Measurements from ENCODE around the gene F7.

Gene F7

DNA sequence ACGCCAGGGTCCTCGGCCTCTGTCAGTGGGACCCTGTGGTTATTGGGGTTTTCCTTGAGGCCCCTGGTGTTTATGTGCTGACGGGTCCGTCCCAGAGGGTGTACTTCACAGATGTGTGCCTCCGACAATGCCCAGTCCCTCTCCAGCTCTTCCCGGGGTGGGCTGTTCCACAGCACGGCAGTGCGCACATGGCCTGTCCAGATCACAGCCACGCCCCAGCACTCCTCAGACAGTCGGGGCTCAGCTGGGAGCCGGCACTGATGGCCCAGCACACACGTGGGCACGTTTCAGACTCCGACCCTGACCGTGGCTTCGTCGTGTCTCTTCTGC lies 16.9 kb upstream of the F7 start:
- H3K18ac ChIP-seq (ENCODE audit: low read depth in 1 of 2, low read length in 2 of 2) = no peak overlapping the region
- DNase-seq = no peak
- 92% methylated on average over 17 of the region's 17 CpGs for WGBS
- no peak overlapping the region for H3K4me2 ChIP-seq (ENCODE audit: low read length, poor library complexity, severe bottlenecking)
- H3K4ac ChIP-seq (ENCODE audit: low read depth in 1 of 2, low read length in 2 of 2) = no peak overlapping the region
- peaks cover 0 to 2% of the 10 kb centered on the region in 2 experiments for H3K36me3 ChIP-seq (ENCODE audit: control insufficient read depth in 1 of 2, insufficient read depth in 2 of 2, low read depth in 1 of 2, low read length in 2 of 2)
- H2AFZ ChIP-seq (ENCODE audit: low read depth, low read length) = no peak overlapping the region
- peaks cover 2% of the 10 kb centered on the region for H3K4me1 ChIP-seq (ENCODE audit: control insufficient read depth, insufficient read depth, low read depth, low read length)
- no peak overlapping the region for H2AK5ac ChIP-seq (ENCODE audit: low read length, severe bottlenecking)
- H3K14ac ChIP-seq (ENCODE audit: low read length in 2 of 2) = no peak overlapping the region
- H2BK5ac ChIP-seq (ENCODE audit: low read depth, low read length, poor library complexity, severe bottlenecking) = no peak overlapping the region
- no peak overlapping the region for H3K23ac ChIP-seq (ENCODE audit: low read length in 2 of 2)
- no peak overlapping the region for H2BK12ac ChIP-seq (ENCODE audit: low read length in 2 of 2)
- no peaks in the 10 kb centered on the region for H3K79me1 ChIP-seq (replicated peaks; ENCODE audit: low read length, poor library complexity, severe bottlenecking)
- no peak overlapping the region for H4K8ac ChIP-seq (ENCODE audit: low read length)
- no peak overlapping the region for H2BK120ac ChIP-seq (ENCODE audit: low read depth, low read length)
- H2BK15ac ChIP-seq (ENCODE audit: low read depth, poor library complexity, severe bottlenecking) = no peak overlapping the region
- H3K9me3 ChIP-seq (ENCODE audit: control insufficient read depth, low read length) = no peaks in the 10 kb centered on the region
- H3K27me3 ChIP-seq (ENCODE audit: control insufficient read depth in 1 of 2, insufficient read depth in 1 of 2, low read length in 2 of 2) = peaks cover 19 to 22% of the 10 kb centered on the region in 2 experiments
- no peak overlapping the region for H3K4me3 ChIP-seq (ENCODE audit: insufficient read depth in 1 of 2, low read depth in 1 of 2, low read length in 2 of 2)
- H4K91ac ChIP-seq (ENCODE audit: low read length) = no peak overlapping the region
- no peak overlapping the region for H3K9ac ChIP-seq (ENCODE audit: low read length)
- no peak overlapping the region for H3K27ac ChIP-seq (ENCODE audit: low read length, poor library complexity, severe bottlenecking)

- Histone ChIP-seq H2BK5ac (ENCODE audit: low read depth, low read length, poor library complexity, severe bottlenecking) (no peak overlapping the region), H3K27me3 (ENCODE audit: control insufficient read depth in 1 of 2, insufficient read depth in 1 of 2, low read length in 2 of 2) (peaks cover 30 to 31% of the 10 kb centered on the region in 2 experiments), H3K23ac (ENCODE audit: low read length in 2 of 2) (no peak overlapping the region), H2BK15ac (ENCODE audit: low read depth, poor library complexity, severe bottlenecking) (no peak overlapping the region), H3K4me2 (ENCODE audit: low read length, poor library complexity, severe bottlenecking) (no peak overlapping the region), H4K8ac (ENCODE audit: low read length) (no peak overlapping the region), H2AK5ac (ENCODE audit: low read length, severe bottlenecking) (no peak overlapping the region), H2BK120ac (ENCODE audit: low read depth, low read length) (no peak overlapping the region), H3K9ac (ENCODE audit: low read length) (no peak overlapping the region), H3K18ac (ENCODE audit: low read depth in 1 of 2, low read length in 2 of 2) (no peak overlapping the region), H3K79me1 (replicated peaks; ENCODE audit: low read length, poor library complexity, severe bottlenecking) (no peaks in the 10 kb centered on the region), H3K9me3 (ENCODE audit: control insufficient read depth, low read length) (no peaks in the 10 kb centered on the region), H3K4ac (ENCODE audit: low read depth in 1 of 2, low read length in 2 of 2) (no peak overlapping the region), H3K36me3 (ENCODE audit: control insufficient read depth in 1 of 2, insufficient read depth in 2 of 2, low read depth in 1 of 2, low read length in 2 of 2) (peaks cover 0 to 2% of the 10 kb centered on the region in 2 experiments), H3K4me3 (ENCODE audit: insufficient read depth in 1 of 2, low read depth in 1 of 2, low read length in 2 of 2) (no peak overlapping the region), H3K27ac (ENCODE audit: low read length, poor library complexity, severe bottlenecking) (no peak overlapping the region), H4K91ac (ENCODE audit: low read length) (no peak overlapping the region), H3K4me1 (ENCODE audit: control insufficient read depth, insufficient read depth, low read depth, low read length) (peaks cover 2% of the 10 kb centered on the region), H2BK12ac (ENCODE audit: low read length in 2 of 2) (no peak overlapping the region), H3K14ac (ENCODE audit: low read length in 2 of 2) (no peak overlapping the region), H2AFZ (ENCODE audit: low read depth, low read length) (no peak overlapping the region)
- no peak for DNase-seq
- WGBS = 85% methylated on average over 36 of the region's 36 CpGs
Observed at GRCh38 chr13:113089693-113090414, 15.7 kb upstream of the F7 start.

- no peak overlapping the region for H2BK15ac ChIP-seq (ENCODE audit: low read depth, poor library complexity, severe bottlenecking)
- peaks cover 26 to 37% of the 10 kb centered on the region in 2 experiments for H3K27me3 ChIP-seq (ENCODE audit: control insufficient read depth in 1 of 2, insufficient read depth in 1 of 2, low read length in 2 of 2)
- H3K4me2 ChIP-seq (ENCODE audit: low read length, poor library complexity, severe bottlenecking) = no peak overlapping the region
- DNase-seq = no peak
- H2BK5ac ChIP-seq (ENCODE audit: low read depth, low read length, poor library complexity, severe bottlenecking) = no peak overlapping the region
- H3K14ac ChIP-seq (ENCODE audit: low read length in 2 of 2) = no peak overlapping the region
- no peaks in the 10 kb centered on the region for H3K9me3 ChIP-seq (ENCODE audit: control insufficient read depth, low read length)
- no peak overlapping the region for H4K8ac ChIP-seq (ENCODE audit: low read length)
- H3K18ac ChIP-seq (ENCODE audit: low read depth in 1 of 2, low read length in 2 of 2) = no peak overlapping the region
- H3K79me1 ChIP-seq (replicated peaks; ENCODE audit: low read length, poor library complexity, severe bottlenecking) = no peaks in the 10 kb centered on the region
- H3K4me3 ChIP-seq (ENCODE audit: insufficient read depth in 1 of 2, low read depth in 1 of 2, low read length in 2 of 2) = no peak overlapping the region
- H3K23ac ChIP-seq (ENCODE audit: low read length in 2 of 2) = no peak overlapping the region
- no peak overlapping the region for H3K27ac ChIP-seq (ENCODE audit: low read length, poor library complexity, severe bottlenecking)
- no peak overlapping the region for H3K4ac ChIP-seq (ENCODE audit: low read depth in 1 of 2, low read length in 2 of 2)
- no peak overlapping the region for H3K9ac ChIP-seq (ENCODE audit: low read length)
- no peak overlapping the region for H2BK120ac ChIP-seq (ENCODE audit: low read depth, low read length)
- H4K91ac ChIP-seq (ENCODE audit: low read length) = no peak overlapping the region
- no peak overlapping the region for H2AK5ac ChIP-seq (ENCODE audit: low read length, severe bottlenecking)
- no peak overlapping the region for H2AFZ ChIP-seq (ENCODE audit: low read depth, low read length)
- 74% methylated on average over 10 of the region's 13 CpGs for WGBS
- no peak overlapping the region for H2BK12ac ChIP-seq (ENCODE audit: low read length in 2 of 2)
- H3K36me3 ChIP-seq (ENCODE audit: control insufficient read depth in 1 of 2, insufficient read depth in 2 of 2, low read depth in 1 of 2, low read length in 2 of 2) = peaks cover 0 to 2% of the 10 kb centered on the region in 2 experiments
- H3K4me1 ChIP-seq (ENCODE audit: control insufficient read depth, insufficient read depth, low read depth, low read length) = no peaks in the 10 kb centered on the region
Observed at GRCh38 chr13:113090415-113090770, 15.2 kb upstream of the F7 start.

DNA sequence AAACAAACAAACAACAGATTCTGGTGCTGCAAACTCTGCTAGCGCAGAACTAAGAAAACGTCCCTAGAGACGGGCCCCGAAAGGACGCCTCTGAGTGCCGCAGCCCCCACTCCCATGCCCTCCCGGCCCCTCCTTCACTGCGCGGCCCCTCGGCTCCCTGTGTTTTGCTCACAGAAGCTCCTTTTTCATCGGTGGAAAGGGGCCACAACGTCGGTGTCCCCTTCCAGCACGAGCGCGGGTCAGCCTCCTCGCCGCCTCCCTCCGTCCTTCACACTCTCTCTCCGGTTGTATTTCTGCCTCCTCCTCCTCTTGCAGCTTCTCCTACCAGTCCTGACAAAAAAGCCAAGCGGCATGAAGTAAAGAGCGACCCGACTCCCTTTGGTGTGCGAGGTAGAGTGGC lies 14.8 kb upstream of the F7 start:
- Histone ChIP-seq H3K4me1 (ENCODE audit: control insufficient read depth, insufficient read depth, low read depth, low read length) (no peaks in the 10 kb centered on the region), H3K14ac (ENCODE audit: low read length in 2 of 2) (no peak overlapping the region), H3K23ac (ENCODE audit: low read length in 2 of 2) (no peak overlapping the region), H2BK12ac (ENCODE audit: low read length in 2 of 2) (no peak overlapping the region), H2AK5ac (ENCODE audit: low read length, severe bottlenecking) (no peak overlapping the region), H3K79me1 (replicated peaks; ENCODE audit: low read length, poor library complexity, severe bottlenecking) (no peaks in the 10 kb centered on the region), H2BK5ac (ENCODE audit: low read depth, low read length, poor library complexity, severe bottlenecking) (no peak overlapping the region), H3K4me3 (ENCODE audit: insufficient read depth in 1 of 2, low read depth in 1 of 2, low read length in 2 of 2) (no peak overlapping the region), H3K4me2 (ENCODE audit: low read length, poor library complexity, severe bottlenecking) (no peak overlapping the region), H2AFZ (ENCODE audit: low read depth, low read length) (no peak overlapping the region), H2BK15ac (ENCODE audit: low read depth, poor library complexity, severe bottlenecking) (no peak overlapping the region), H3K27me3 (ENCODE audit: control insufficient read depth in 1 of 2, insufficient read depth in 1 of 2, low read length in 2 of 2) (peaks cover 31 to 39% of the 10 kb centered on the region in 2 experiments), H3K18ac (ENCODE audit: low read depth in 1 of 2, low read length in 2 of 2) (no peak overlapping the region), H4K8ac (ENCODE audit: low read length) (no peak overlapping the region), H3K27ac (ENCODE audit: low read length, poor library complexity, severe bottlenecking) (no peak overlapping the region), H3K9ac (ENCODE audit: low read length) (no peak overlapping the region), H3K4ac (ENCODE audit: low read depth in 1 of 2, low read length in 2 of 2) (no peak overlapping the region), H2BK120ac (ENCODE audit: low read depth, low read length) (no peak overlapping the region), H3K36me3 (ENCODE audit: control insufficient read depth in 1 of 2, insufficient read depth in 2 of 2, low read depth in 1 of 2, low read length in 2 of 2) (peaks cover 0 to 2% of the 10 kb centered on the region in 2 experiments), H3K9me3 (ENCODE audit: control insufficient read depth, low read length) (no peaks in the 10 kb centered on the region), H4K91ac (ENCODE audit: low read length) (no peak overlapping the region)
- 94% methylated on average over 24 of the region's 24 CpGs for WGBS
- no peak for DNase-seq

Data from mesenchymal stem cell (in vitro differentiated cells and primary cell).